Measurements from ENCODE around the gene ZBTB11. TPM values are rescaled to one million over a fixed set of nuclear protein-coding genes. Genes with fewer than 3 reads are reported as not detected.

ZBTB11 gene
- total and polyA plus RNA-seq, 9 of the 15 experiments (the other 6 are each of a cell fraction or from before 2014, with no cell fraction given), result 6.2 to 31.9 (median 21.4) TPM

DNA sequence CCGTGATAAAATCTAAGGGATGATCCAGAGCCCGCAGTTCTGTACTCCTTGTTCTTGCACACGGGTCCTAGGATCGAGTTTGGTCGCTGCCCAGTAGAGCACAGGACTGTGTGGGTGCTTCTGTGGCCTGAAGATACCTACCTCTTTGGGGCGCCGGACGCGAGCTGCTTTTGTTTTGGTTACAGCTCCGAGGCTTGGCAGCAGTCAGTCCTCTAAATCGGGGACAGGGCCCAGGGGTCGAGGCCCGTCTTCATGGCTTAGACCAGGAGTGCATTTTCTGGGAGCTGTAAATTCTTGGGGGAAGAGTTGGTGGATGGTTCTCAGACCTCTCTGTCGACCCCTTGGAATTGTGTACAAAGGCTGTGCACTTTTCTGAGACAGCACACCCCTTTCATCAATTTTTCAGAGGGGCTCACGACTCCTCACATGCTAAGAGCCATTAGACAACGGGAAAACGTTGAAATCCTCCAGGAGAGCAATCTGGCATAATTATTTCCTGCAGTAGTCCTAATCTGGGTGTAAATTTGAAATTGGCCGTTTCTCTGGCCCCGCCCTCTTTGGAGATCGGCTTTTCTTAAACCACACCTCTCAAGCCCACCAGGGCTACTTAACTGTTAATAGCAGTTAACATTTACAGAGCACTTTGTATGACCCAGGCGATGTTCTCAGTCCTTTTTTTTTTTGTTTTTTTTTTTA, 48.4 kb upstream of the ZBTB11 start (continued):
- TF ChIP-seq FIP1L1 (IDR thresholded peaks at IDR 0.05; ENCODE audit: low read depth, low read length, poor library complexity, severe bottlenecking), result no peak
- 0 out of 2 replicates have a peak, but pooled peaks have one; percentile 22 for TF ChIP-seq SMAD4 (CRISPR knock-in tag; conservative IDR thresholded peaks at IDR 0.05)
- TF ChIP-seq MYBL2 (IDR thresholded peaks at IDR 0.05; ENCODE audit: low read depth), result peak; percentile 75
- no peak for TF ChIP-seq MYBL2 (CRISPR knock-in tag; IDR thresholded peaks at IDR 0.05; ENCODE audit: borderline replicate concordance)

DNA sequence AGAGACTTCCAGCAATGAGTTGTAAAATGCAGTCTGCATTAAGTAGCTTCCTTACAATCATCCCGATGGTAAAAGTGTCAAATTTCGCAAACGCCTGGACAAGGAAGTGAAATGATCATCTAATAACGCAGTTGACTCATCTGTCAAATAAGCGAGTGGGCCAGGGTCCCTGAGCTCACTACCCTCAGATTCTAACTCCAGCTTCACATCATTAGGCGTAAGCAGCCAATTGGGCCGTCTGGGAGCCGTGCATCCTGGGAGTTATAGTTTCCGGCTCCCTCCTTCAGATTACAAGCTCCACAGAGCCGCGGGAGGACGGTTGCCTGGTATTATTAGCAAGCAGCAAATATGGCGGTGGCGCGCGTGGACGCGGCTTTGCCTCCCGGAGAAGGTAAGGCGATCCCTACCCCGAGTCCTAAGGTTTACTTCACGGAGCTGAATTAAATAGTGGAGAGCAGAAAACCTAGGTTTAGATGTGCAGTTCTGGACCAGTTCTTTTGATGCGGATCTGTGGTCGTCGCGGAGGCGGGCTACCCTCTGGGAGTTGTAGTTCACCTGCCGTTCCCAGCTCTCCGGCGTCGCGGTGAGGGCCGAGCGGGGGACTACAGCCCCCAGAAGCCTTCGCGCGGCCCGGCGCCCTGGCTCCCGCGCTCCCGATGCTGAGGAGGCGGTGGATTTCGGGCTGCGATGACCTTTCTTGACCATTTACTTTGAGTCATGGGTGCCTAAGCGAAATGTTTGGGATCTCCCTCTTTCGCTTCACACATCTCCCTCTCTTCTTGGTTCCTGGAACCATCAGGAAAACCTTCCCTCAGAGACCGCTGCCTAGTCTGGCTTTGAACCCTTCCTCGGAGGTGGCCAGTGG, 47.6 kb upstream of the ZBTB11 start, which contains the start of gene CEP97:
TSS of gene CEP97 (plus strand) at position 286 of the 865 bp plus-strand sequence. CDS start at position 349, 63 bp downstream.
- DNase-seq (ENCODE audit: extremely low read depth in 1 of 4, low spot score in 3 of 4) (peak; percentile 72 to 92 (median 76)), ATAC-seq (peak; percentile 98), FAIRE-seq (peak; percentile 96)
- intact Hi-C loops (cut with micrococcal nuclease) (no loop called here), in situ Hi-C loops (cut with MboI) (no loop called here)
- WGBS (ENCODE audit: insufficient coverage, low coverage, missing lambda C conversion rate), result under 1% methylated on average over 34 of the region's 49 CpGs
- Histone ChIP-seq H3K4me1 (replicated peaks in 1 of 2; ENCODE audit: control insufficient read depth in 2 of 2, insufficient read depth in 2 of 2, low read length in 2 of 2) (peaks cover 0 to 8% of the 10 kb centered on the region in 2 experiments; a peak in 3 of 5 replicates), H2AFZ (ENCODE audit: low read depth, low read length) (peak within 1 kb of the TSS; percentile 95), H3K27me3 (ENCODE audit: control insufficient read depth in 2 of 2, insufficient read depth in 2 of 2, low read length in 2 of 2) (no peaks in the 10 kb centered on the region), H3K79me2 (ENCODE audit: control insufficient read depth, insufficient read depth, low read length) (peaks cover 20% of the 10 kb centered on the region), H3K9ac (ENCODE audit: insufficient read depth in 1 of 2, low read depth in 2 of 2, low read length in 2 of 2) (peak within 1 kb of the TSS; percentile 72 to 90), H3K9me3 (replicated peaks; ENCODE audit: control insufficient read depth, insufficient read depth, low read depth, low read length) (no peaks in the 10 kb centered on the region), H3K4me2 (ENCODE audit: insufficient read depth, low read length) (peak within 1 kb of the TSS; percentile 89), H3K27ac (ENCODE audit: extremely low read depth, low read depth, low read length) (peak within 1 kb of the TSS; percentile 73), H4K20me1 (replicated peaks; ENCODE audit: control insufficient read depth, insufficient read depth, low read length) (no peaks in the 10 kb centered on the region), H3K4me3 (peak within 1 kb of the TSS; percentile 67), H3K36me3 (ENCODE audit: control insufficient read depth, insufficient read depth, low read length) (peaks cover 27% of the 10 kb centered on the region; the same call in 2 of the 3 replicates), H3K9me1 (ENCODE audit: control insufficient read depth, insufficient read depth, low read length) (no peaks in the 10 kb centered on the region)
- ChIA-PET CTCF (ENCODE audit: low intra/inter-chr PET ratio) (no interaction called here), POLR2A (interaction anchor here (0.9 to 1.7 kb wide), 7 partner anchors 11 to 357 kb away, joined by 3 to 6 read pairs (median 5); partner anchors contain the start of genes NFKBIZ and RPL24)
- BruUV-seq (replicated peaks), result TSS peak; percentile 49
- TF ChIP-seq POU5F1 (IDR thresholded peaks at IDR 0.05; ENCODE audit: borderline replicate concordance, low read depth, low read length, partially characterized antibody), result peak; percentile 55
- TF ChIP-seq, protein P1, sequence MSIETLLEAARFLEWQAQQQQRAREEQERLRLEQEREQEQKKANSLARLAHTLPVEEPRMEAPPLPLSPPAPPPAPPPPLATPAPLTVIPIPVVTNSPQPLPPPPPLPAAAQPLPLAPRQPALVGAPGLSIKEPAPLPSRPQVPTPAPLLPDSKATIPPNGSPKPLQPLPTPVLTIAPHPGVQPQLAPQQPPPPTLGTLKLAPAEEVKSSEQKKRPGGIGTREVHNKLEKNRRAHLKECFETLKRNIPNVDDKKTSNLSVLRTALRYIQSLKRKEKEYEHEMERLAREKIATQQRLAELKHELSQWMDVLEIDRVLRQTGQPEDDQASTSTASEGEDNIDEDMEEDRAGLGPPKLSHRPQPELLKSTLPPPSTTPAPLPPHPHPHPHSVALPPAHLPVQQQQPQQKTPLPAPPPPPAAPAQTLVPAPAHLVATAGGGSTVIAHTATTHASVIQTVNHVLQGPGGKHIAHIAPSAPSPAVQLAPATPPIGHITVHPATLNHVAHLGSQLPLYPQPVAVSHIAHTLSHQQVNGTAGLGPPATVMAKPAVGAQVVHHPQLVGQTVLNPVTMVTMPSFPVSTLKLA (conservative IDR thresholded peaks at IDR 0.05), result peak; percentile 57 to 63; a peak in 3 of 4 replicates
- TF ChIP-seq MEIS2 (IDR thresholded peaks at IDR 0.05; ENCODE audit: partially characterized antibody), result peak; percentile 43
- TF ChIP-seq, protein P2, sequence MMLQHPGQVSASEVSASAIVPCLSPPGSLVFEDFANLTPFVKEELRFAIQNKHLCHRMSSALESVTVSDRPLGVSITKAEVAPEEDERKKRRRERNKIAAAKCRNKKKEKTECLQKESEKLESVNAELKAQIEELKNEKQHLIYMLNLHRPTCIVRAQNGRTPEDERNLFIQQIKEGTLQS (IDR thresholded peaks at IDR 0.05), result peak; percentile 53
- TF ChIP-seq, protein P2 (CRISPR knock-in tag; conservative IDR thresholded peaks at IDR 0.05), result no peak
- TF ChIP-seq MBD2 (IDR thresholded peaks at IDR 0.05; ENCODE audit: borderline replicate concordance, low read depth), result peak; percentile 56; the same call in 1 of the 2 replicates
- TF ChIP-seq CBX2 (IDR thresholded peaks at IDR 0.05; ENCODE audit: insufficient read depth, low read length, poor library complexity, severe bottlenecking), result no peak
- peak; percentile 60 for TF ChIP-seq ELF1 (tag; IDR thresholded peaks at IDR 0.05)
- TF ChIP-seq, protein P3, sequence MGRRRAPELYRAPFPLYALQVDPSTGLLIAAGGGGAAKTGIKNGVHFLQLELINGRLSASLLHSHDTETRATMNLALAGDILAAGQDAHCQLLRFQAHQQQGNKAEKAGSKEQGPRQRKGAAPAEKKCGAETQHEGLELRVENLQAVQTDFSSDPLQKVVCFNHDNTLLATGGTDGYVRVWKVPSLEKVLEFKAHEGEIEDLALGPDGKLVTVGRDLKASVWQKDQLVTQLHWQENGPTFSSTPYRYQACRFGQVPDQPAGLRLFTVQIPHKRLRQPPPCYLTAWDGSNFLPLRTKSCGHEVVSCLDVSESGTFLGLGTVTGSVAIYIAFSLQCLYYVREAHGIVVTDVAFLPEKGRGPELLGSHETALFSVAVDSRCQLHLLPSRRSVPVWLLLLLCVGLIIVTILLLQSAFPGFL (CRISPR knock-in tag; IDR thresholded peaks at IDR 0.05), result no peak
- peak; percentile 43; the same call in 1 of the 2 replicates for TF ChIP-seq POLR2H (tag; IDR thresholded peaks at IDR 0.05; ENCODE audit: low read depth)

Measured in K562 (cell line).